ENCODE data around the gene GIMAP5. TPM values are rescaled to one million over a fixed set of nuclear protein-coding genes. Genes with fewer than 3 reads are reported as not detected.

Gene GIMAP5
- total RNA-seq, 120 experiments from 2014 or later: 2.5 to 28.1 (median 7.3) TPM

Other genes starting within 250 kb of the GIMAP5 start
- 10 to 100 TPM in 23 of 120 experiments, 1 to 10 TPM in 97; 3.1 to 21.0 (median 7.4) TPM for gene GIMAP7, start 222.5 kb upstream of the GIMAP5 start, total RNA-seq
- gene GIMAP4, start 170.0 kb upstream of the GIMAP5 start, total RNA-seq: 10 to 100 TPM in 113 of 120 experiments, 1 to 10 TPM in 7; 7.2 to 40.3 (median 15.1) TPM
- 10 to 100 TPM in 26 of 120 experiments, 1 to 10 TPM in 94; 3.1 to 19.7 (median 7.4) TPM for gene GIMAP6, start 105.0 kb upstream of the GIMAP5 start, total RNA-seq
- 10 to 100 TPM in 1 of 120 experiments, 1 to 10 TPM in 119; 1.2 to 11.1 (median 3.7) TPM for gene GIMAP2, start 51.7 kb upstream of the GIMAP5 start, total RNA-seq
- gene GIMAP1, start 20.8 kb upstream of the GIMAP5 start, total RNA-seq: 1 to 10 TPM in 102 of 120 experiments, under 1 TPM in 18; 0.46 to 4.7 (median 1.6) TPM
- gene TMEM176B, start 62.9 kb downstream of the GIMAP5 start, total RNA-seq: 10 to 100 TPM in 119 of 120 experiments, 1 to 10 TPM in 1; 8.7 to 61.1 (median 22.7) TPM
- gene TMEM176A, start 63.4 kb downstream of the GIMAP5 start, total RNA-seq: 10 to 100 TPM in 114 of 120 experiments, 1 to 10 TPM in 6; 8.9 to 42.5 (median 18.8) TPM
- gene AOC1, start 115.1 kb downstream of the GIMAP5 start, total RNA-seq: under 1 TPM in 2 of 120 experiments, not detected in 118; 0.36 to 0.68 TPM
- gene KCNH2, start 240.9 kb downstream of the GIMAP5 start, total RNA-seq: 10 to 100 TPM in 118 of 120 experiments, 1 to 10 TPM in 2; 7.8 to 27.9 (median 19.3) TPM

Data from dorsolateral prefrontal cortex (tissue), 118 donors.